ENCODE results near the gene HTT.

HTT gene

DNA sequence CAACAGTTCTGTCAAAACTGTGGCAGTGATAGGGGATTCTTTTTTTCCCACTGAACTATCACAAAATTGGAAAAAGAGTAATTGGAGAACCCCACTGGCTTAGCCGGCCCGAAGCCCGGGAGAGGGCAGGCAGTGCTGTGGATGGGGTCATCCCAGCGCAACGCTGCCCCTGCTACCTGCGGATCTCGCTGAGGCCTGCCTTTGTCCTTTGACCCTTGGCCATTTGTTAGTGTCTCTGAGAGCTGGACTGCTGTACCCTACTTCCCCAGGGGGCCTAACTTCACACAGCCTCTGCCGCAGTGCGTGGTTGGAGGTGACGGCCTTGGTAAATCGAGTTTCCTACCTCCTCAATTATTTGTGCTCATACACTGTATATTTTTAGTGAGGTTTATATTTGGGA, 131.5 kb downstream of the HTT start:
- no peaks in the 10 kb centered on the region for H3K9me3 ChIP-seq (ENCODE audit: low read depth, low read length)
- H3K36me3 ChIP-seq (ENCODE audit: insufficient read depth, low read length) = peaks cover 43% of the 10 kb centered on the region

DNA sequence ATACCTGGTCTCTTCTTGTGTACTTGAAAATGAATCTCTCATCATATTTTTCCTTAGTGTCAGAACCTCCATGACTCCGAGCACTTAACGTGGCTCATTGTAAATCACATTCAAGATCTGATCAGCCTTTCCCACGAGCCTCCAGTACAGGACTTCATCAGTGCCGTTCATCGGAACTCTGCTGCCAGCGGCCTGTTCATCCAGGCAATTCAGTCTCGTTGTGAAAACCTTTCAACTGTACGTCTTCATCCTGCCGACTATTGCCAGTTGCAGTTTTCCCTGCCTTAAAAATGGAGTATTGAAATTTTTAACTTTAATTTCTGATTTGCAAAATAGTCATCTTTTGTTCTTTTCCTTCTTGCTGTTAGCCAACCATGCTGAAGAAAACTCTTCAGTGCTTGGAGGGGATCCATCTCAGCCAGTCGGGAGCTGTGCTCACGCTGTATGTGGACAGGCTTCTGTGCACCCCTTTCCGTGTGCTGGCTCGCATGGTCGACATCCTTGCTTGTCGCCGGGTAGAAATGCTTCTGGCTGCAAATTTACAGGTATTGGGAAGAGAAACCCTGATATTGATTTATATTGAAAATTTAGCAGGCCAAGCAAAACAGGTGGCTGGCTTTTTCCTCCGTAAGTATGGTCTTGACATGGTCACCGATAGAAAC, 132.1 kb downstream of the HTT start:
- Histone ChIP-seq H3K36me3 (ENCODE audit: insufficient read depth, low read length) (peaks cover 43% of the 10 kb centered on the region), H3K9ac (ENCODE audit: insufficient read length) (no peak overlapping the region)
- no peak for TF ChIP-seq FOXP2 (optimal IDR thresholded peaks at IDR 0.05; ENCODE audit: control extremely low read depth, extremely low read length, insufficient read depth)
- TF ChIP-seq EZH2 (IDR thresholded peaks at IDR 0.05) = no peak
- TF ChIP-seq POLR2AphosphoS5 (IDR thresholded peaks at IDR 0.05; ENCODE audit: borderline replicate concordance, low read depth, low read length) = no peak

More for the DNA sequence above, 131.5 kb downstream of the HTT start:
- TF ChIP-seq EZH2 (IDR thresholded peaks at IDR 0.05) = no peak
- TF ChIP-seq POLR2AphosphoS5 (IDR thresholded peaks at IDR 0.05; ENCODE audit: borderline replicate concordance, low read depth, low read length) = no peak
- TF ChIP-seq FOXP2 (optimal IDR thresholded peaks at IDR 0.05; ENCODE audit: control extremely low read depth, extremely low read length, insufficient read depth) = no peak
- no peak overlapping the region for H3K27ac ChIP-seq
- DNase-seq (ENCODE audit: low read depth, low spot score) = no peak
- no peak overlapping the region for H3K4me3 ChIP-seq
- no peak overlapping the region for H3K9ac ChIP-seq (ENCODE audit: insufficient read length)

DNA sequence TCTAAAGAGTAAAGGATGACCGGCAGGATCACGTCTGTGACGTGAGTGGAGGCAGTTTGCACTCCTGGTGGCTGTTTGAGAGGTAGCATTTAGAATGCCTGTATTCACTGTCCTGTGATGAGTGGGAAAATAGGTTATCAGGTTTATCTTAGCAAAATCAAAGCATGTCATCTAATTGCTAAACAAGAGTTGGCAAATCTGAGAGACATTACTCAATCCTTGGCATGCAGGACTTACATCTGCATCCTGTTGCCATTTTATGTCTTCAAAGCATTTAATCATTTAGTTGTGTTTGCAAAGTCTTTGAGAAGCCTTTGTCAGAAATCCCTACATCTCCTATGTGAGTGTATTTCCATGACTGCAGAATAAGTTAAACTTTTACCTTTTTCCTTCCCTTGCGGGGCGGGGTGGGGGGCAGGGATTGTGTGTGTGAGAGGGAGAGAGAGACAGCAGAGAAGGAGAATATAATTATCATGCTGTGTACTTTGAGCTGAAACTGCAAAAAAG, 133.1 kb downstream of the HTT start:
- Histone ChIP-seq H3K9me3 (ENCODE audit: low read depth, low read length) (no peaks in the 10 kb centered on the region), H3K27ac (no peak overlapping the region), H3K36me3 (ENCODE audit: insufficient read depth, low read length) (peaks cover 45% of the 10 kb centered on the region), H3K4me3 (no peak overlapping the region), H3K9ac (ENCODE audit: insufficient read length) (no peak overlapping the region)
- DNase-seq (ENCODE audit: low read depth, low spot score) = no peak
- TF ChIP-seq FOXP2 (optimal IDR thresholded peaks at IDR 0.05; ENCODE audit: control extremely low read depth, extremely low read length, insufficient read depth) (no peak), EZH2 (IDR thresholded peaks at IDR 0.05) (no peak), POLR2AphosphoS5 (IDR thresholded peaks at IDR 0.05; ENCODE audit: borderline replicate concordance, low read depth, low read length) (no peak)

More for the DNA sequence above, 132.1 kb downstream of the HTT start:
- Histone ChIP-seq H3K27ac (no peak overlapping the region), H3K4me3 (no peak overlapping the region), H3K9me3 (ENCODE audit: low read depth, low read length) (no peaks in the 10 kb centered on the region)
- DNase-seq (ENCODE audit: low read depth, low spot score) = no peak

DNA sequence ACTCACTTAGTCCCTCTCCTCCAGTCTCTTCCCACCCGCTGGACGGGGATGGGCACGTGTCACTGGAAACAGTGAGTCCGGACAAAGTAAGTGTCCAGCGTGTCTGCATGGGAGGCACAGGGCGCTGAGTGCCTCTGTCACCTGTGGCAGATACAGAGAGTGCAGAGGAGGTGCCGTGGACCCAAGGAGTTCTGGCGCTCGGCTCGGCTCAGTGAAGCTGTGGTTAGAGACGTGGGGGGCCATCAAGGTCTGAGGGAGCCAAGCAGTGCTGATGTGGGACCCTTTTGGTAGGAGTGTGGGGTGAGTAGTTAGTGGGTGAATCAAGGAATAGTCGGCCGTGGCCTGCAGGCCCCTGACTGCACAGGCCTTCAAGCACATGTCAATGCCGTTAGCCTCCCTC, 134.3 kb downstream of the HTT start:
- Histone ChIP-seq H3K27ac (no peak overlapping the region), H3K9ac (ENCODE audit: insufficient read length) (no peak overlapping the region), H3K9me3 (ENCODE audit: low read depth, low read length) (no peaks in the 10 kb centered on the region), H3K36me3 (ENCODE audit: insufficient read depth, low read length) (peaks cover 56% of the 10 kb centered on the region), H3K4me3 (no peak overlapping the region)
- DNase-seq (ENCODE audit: low read depth, low spot score) = no peak
- TF ChIP-seq EZH2 (IDR thresholded peaks at IDR 0.05) (no peak), POLR2AphosphoS5 (IDR thresholded peaks at IDR 0.05; ENCODE audit: borderline replicate concordance, low read depth, low read length) (no peak), FOXP2 (optimal IDR thresholded peaks at IDR 0.05; ENCODE audit: control extremely low read depth, extremely low read length, insufficient read depth) (no peak)

DNA sequence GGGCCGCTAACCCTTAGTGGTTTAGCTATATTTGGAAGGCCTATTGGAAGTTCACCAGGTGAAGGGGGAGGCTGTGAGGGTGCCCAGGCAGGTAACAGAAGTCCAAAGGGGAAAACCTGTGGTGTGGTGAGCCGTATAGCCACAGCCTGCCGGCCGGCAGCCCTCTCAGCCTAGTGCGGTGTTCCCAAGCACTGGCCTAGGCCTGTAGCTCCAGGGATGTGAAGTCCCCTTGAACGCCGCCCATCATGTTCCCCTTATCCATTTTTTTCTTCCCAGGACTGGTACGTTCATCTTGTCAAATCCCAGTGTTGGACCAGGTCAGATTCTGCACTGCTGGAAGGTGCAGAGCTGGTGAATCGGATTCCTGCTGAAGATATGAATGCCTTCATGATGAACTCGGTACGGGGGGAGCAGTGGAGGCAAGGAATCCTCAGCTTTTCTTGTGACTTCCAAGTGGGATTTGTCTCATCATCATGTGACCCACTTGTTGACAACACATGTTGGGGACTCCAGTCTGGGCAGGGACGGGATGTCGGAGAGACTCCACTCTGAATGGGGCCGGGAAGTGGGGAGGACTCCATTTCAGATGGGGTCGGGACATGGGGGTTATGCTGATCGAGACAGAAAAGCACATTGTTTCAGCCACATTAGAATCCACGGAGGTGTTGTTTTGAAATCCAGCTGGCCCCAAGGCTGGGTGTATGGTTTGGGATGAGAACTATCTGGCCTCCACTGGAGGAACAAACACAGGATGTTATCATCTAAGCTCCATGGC, 135.3 kb downstream of the HTT start:
- Histone ChIP-seq H3K27ac (no peak overlapping the region), H3K9me3 (ENCODE audit: low read depth, low read length) (no peaks in the 10 kb centered on the region), H3K4me3 (no peak overlapping the region), H3K9ac (ENCODE audit: insufficient read length) (no peak overlapping the region), H3K36me3 (ENCODE audit: insufficient read depth, low read length) (peaks cover 59% of the 10 kb centered on the region)
- no peak for DNase-seq (ENCODE audit: low read depth, low spot score)
- TF ChIP-seq FOXP2 (optimal IDR thresholded peaks at IDR 0.05; ENCODE audit: control extremely low read depth, extremely low read length, insufficient read depth) (no peak), POLR2AphosphoS5 (IDR thresholded peaks at IDR 0.05; ENCODE audit: borderline replicate concordance, low read depth, low read length) (no peak), EZH2 (IDR thresholded peaks at IDR 0.05) (no peak)

DNA sequence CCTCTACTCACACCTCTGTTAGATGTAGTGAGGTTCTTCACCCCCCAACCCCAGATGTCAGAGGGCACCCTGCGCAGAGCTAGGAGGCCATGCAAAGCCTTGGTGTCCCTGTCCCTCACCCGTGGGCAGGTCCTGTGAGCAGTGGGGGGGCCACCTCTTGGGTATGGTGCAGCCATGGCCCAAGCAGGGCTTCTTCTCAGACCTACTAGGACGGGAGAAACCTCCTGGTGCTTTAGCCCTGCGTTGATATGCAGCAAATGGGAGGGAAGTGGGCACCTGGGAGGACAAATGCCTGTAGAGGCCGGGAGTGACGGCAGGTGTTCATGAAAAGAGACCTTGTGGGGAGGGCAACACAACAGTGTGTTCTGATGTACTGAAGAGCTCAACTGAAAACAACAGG, 136.0 kb downstream of the HTT start:
- Histone ChIP-seq H3K27ac (no peak overlapping the region), H3K9ac (ENCODE audit: insufficient read length) (no peak overlapping the region), H3K36me3 (ENCODE audit: insufficient read depth, low read length) (peaks cover 66% of the 10 kb centered on the region), H3K4me3 (no peak overlapping the region), H3K9me3 (ENCODE audit: low read depth, low read length) (no peaks in the 10 kb centered on the region)
- no peak for TF ChIP-seq FOXP2 (optimal IDR thresholded peaks at IDR 0.05; ENCODE audit: control extremely low read depth, extremely low read length, insufficient read depth)
- TF ChIP-seq POLR2AphosphoS5 (IDR thresholded peaks at IDR 0.05; ENCODE audit: borderline replicate concordance, low read depth, low read length) = no peak
- TF ChIP-seq EZH2 (IDR thresholded peaks at IDR 0.05) = no peak
- DNase-seq (ENCODE audit: low read depth, low spot score) = no peak

DNA sequence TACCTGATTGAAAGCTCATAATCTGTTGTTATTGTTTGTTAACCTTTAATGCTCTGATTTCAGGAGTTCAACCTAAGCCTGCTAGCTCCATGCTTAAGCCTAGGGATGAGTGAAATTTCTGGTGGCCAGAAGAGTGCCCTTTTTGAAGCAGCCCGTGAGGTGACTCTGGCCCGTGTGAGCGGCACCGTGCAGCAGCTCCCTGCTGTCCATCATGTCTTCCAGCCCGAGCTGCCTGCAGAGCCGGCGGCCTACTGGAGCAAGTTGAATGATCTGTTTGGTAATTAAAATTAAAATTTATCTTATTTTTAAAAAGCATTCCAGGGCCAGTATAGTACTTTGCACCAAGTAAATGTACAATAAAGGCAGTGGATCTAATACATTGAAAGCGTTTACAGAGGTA, 137.4 kb downstream of the HTT start:
- Histone ChIP-seq H3K9me3 (ENCODE audit: low read depth, low read length) (no peaks in the 10 kb centered on the region), H3K4me3 (no peak overlapping the region), H3K9ac (ENCODE audit: insufficient read length) (no peak overlapping the region), H3K27ac (no peak overlapping the region), H3K36me3 (ENCODE audit: insufficient read depth, low read length) (peaks cover 69% of the 10 kb centered on the region)
- TF ChIP-seq EZH2 (IDR thresholded peaks at IDR 0.05) (no peak), POLR2AphosphoS5 (IDR thresholded peaks at IDR 0.05; ENCODE audit: borderline replicate concordance, low read depth, low read length) (no peak), FOXP2 (optimal IDR thresholded peaks at IDR 0.05; ENCODE audit: control extremely low read depth, extremely low read length, insufficient read depth) (no peak)
- DNase-seq (ENCODE audit: low read depth, low spot score) = no peak

DNA sequence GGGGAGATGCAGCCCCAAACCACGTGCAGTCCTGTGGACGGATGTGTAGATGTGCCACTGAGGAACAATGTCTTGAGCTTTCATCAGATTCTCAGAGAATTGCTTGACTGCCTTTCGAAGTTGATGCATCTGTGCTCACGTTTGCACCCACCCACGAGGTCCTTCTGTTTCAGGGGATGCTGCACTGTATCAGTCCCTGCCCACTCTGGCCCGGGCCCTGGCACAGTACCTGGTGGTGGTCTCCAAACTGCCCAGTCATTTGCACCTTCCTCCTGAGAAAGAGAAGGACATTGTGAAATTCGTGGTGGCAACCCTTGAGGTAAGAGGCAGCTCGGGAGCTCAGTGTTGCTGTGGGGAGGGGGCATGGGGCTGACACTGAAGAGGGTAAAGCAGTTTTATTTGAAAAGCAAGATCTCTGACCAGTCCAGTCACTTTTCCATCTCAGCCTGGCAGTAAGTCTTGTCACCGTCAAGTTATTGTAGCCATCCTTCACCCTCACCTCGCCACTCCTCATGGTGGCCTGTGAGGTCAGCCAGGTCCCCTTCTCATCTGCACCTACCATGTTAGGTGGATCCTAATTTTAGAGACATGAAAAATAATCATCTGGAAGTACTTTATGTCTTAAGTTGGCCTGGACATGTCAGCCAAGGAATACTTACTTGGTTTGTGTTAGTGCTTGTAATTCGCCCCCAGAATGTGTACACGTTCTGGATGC, 138.1 kb downstream of the HTT start:
- no peak overlapping the region for H3K27ac ChIP-seq
- no peak overlapping the region for H3K4me3 ChIP-seq
- DNase-seq (ENCODE audit: low read depth, low spot score) = no peak
- no peak for TF ChIP-seq FOXP2 (optimal IDR thresholded peaks at IDR 0.05; ENCODE audit: control extremely low read depth, extremely low read length, insufficient read depth)
- TF ChIP-seq POLR2AphosphoS5 (IDR thresholded peaks at IDR 0.05; ENCODE audit: borderline replicate concordance, low read depth, low read length) = no peak
- no peak for TF ChIP-seq EZH2 (IDR thresholded peaks at IDR 0.05)
- no peak overlapping the region for H3K9ac ChIP-seq (ENCODE audit: insufficient read length)
- H3K36me3 ChIP-seq (ENCODE audit: insufficient read depth, low read length) = peaks cover 67% of the 10 kb centered on the region
- no peaks in the 10 kb centered on the region for H3K9me3 ChIP-seq (ENCODE audit: low read depth, low read length)
